GM13977 (cell line): ENCODE results near the gene CYP2A7.
"Not testable (repeated sequence)": the region's sequence is repeated elsewhere in the genome, so short reads cannot be mapped to it uniquely, and the experiment has no call there.

Source experiments
- DNase-seq: peaks from one replicate; pipeline ENCODE4 v3.0.0; 2012; ENCODE audit warnings: low spot score
- in situ Hi-C: fragments of 300-500 bp; cut with MboI; formaldehyde crosslinking; loops from one replicate; pipeline ENCODE4 v1.12.0; 2022; ENCODE audit warnings: low sequenced_read_pairs, low pct_unique_long_range_greater_than_20kb, mixed read lengths, inconsistent platforms; ENCODE audit not compliant: unreplicated experiment
- TF ChIP-seq, protein P1 (sequence below): IDR thresholded peaks from 2 replicates; pipeline ENCODE4 v1.5.1; 2012; ENCODE audit warnings: mild to moderate bottlenecking, control low read depth; ENCODE audit not compliant: insufficient read depth; ENCODE audit errors: extremely low read depth, missing control alignments

The CYP2A7 gene, protein sequence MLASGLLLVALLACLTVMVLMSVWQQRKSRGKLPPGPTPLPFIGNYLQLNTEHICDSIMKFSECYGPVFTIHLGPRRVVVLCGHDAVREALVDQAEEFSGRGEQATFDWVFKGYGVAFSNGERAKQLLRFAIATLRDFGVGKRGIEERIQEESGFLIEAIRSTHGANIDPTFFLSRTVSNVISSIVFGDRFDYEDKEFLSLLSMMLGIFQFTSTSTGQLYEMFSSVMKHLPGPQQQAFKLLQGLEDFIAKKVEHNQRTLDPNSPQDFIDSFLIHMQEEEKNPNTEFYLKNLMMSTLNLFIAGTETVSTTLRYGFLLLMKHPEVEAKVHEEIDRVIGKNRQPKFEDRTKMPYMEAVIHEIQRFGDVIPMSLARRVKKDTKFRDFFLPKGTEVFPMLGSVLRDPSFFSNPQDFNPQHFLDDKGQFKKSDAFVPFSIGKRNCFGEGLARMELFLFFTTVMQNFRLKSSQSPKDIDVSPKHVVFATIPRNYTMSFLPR

DNA sequence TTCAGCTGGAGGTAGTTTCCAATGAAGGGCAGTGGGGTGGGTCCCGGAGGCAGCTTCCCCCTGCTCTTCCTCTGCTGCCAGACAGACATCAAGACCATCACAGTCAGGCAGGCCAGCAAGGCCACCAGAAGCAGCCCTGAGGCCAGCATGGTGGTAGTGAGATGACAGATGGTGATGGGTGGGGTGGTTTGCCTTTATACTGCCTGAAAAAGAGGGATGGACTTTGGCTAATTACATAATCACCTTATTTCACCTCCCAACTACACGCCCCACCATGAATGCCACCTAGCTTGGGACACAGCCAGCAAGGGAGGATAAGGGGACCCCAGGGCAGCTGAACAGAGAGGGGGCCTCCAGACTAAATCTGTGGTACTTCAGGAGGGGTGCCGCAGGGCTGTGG is at the start of gene CYP2A7:
Gene CYP2A7 (minus strand): TSS at position 170 of the 400 bp plus-strand sequence. CDS start 21 bp downstream, at position 149.
- in situ Hi-C loops, DNase-seq: not testable (repeated sequence)

DNA sequence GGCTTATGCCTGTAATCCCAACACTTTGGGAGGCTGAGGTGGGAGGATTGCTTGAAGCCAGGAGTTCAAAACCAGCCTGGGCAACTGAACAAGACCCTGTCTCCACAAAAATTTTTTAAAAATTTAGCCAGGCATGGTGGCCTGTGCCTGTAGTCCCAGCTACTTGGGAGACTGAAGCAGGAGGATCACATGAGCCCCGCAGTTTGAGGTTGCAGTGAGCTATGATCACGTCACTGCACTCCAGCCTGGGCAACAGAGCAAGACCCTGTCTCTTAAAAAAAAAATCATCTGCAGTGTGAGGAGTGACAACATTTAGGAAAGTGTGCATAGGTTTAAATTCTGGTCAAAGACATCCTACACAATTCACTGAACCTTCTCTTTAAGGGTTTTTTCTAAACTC is 48.8 kb upstream of the CYP2A7 start:
- DNase-seq, in situ Hi-C loops: not testable (repeated sequence)

DNA sequence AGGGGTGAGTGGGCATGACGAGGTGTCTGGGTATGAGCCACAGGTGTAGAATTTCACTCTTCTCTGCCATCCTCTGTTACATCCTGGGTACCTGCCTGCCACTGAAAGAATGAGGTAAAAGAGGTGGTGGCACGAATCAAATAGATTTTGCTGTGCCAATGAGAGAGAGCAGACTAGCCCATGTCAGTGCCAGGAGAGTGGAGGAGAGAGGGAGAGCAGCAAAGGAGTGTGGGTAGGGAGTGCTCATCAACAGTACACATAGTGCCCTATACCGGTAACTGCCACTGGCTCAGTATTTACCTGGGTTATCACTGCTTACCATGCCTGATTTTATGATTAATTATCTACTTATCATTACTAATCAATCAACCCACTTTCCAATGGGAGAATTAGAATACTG is 47.9 kb upstream of the CYP2A7 start:
- in situ Hi-C loops, DNase-seq: not testable (repeated sequence)

DNA sequence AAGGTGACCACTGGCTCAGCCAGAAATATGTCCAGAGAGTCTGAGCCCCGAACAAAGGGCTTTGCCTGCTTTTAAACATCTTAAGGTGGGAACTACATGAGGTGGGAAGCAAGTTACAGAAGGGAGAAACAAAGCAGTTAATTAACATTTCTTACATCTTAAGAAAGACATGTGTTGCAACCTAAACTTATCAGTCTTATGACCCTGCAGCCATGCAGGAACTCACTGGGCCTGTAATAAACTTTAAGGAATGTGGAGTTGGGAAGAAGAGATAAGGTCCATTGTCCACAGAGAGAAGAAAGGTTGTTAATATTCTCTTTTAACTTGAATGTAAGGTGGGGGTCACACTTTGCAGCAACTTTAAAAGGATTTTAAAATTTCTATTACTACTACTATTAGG is 46.8 kb upstream of the CYP2A7 start:
- no peak for DNase-seq
- in situ Hi-C loops, result no loop called here
- TF ChIP-seq, protein P1, sequence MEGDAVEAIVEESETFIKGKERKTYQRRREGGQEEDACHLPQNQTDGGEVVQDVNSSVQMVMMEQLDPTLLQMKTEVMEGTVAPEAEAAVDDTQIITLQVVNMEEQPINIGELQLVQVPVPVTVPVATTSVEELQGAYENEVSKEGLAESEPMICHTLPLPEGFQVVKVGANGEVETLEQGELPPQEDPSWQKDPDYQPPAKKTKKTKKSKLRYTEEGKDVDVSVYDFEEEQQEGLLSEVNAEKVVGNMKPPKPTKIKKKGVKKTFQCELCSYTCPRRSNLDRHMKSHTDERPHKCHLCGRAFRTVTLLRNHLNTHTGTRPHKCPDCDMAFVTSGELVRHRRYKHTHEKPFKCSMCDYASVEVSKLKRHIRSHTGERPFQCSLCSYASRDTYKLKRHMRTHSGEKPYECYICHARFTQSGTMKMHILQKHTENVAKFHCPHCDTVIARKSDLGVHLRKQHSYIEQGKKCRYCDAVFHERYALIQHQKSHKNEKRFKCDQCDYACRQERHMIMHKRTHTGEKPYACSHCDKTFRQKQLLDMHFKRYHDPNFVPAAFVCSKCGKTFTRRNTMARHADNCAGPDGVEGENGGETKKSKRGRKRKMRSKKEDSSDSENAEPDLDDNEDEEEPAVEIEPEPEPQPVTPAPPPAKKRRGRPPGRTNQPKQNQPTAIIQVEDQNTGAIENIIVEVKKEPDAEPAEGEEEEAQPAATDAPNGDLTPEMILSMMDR, result no peak

DNA sequence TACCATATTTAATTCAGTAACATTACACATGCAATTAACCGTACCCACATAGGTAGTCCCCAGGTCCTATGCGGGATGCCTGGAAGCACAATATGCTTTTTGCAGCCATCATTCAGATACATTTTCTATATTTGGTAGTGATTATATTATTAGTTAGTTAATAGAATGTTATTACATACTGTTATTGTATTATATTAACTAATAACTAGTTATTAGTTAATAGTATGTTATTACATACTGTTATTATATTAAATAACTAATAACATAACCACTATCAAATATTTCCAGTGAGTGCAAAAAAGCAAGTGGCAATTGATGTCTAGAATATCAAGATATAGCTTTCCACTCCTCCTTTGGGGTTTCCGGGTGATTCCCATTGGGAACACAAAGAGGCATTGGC is 45.5 kb upstream of the CYP2A7 start:
- in situ Hi-C loops, result no loop called here

DNA sequence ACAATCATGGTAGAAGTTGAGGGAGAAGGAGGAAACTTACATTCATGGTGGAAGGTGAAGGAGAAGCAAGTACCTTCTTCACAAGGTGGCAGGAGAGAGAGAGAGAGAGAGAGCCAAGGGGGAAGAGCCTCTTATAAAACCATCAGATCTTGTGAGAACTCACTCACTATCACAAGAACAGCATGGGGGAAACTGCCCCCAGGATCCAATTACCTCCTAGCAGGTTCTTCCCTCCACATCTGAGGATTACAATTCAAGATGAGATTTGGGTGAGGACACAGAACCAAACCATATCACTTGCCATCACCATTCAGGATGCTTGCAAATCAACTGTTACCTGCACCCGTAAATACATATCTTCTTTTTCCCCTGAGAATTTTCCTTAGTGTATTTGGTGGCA is 44.2 kb upstream of the CYP2A7 start:
- in situ Hi-C loops, result not testable (repeated sequence)

More for the DNA sequence above, 45.5 kb upstream of the CYP2A7 start:
- TF ChIP-seq, protein P1, result no peak
- DNase-seq, result no peak

DNA sequence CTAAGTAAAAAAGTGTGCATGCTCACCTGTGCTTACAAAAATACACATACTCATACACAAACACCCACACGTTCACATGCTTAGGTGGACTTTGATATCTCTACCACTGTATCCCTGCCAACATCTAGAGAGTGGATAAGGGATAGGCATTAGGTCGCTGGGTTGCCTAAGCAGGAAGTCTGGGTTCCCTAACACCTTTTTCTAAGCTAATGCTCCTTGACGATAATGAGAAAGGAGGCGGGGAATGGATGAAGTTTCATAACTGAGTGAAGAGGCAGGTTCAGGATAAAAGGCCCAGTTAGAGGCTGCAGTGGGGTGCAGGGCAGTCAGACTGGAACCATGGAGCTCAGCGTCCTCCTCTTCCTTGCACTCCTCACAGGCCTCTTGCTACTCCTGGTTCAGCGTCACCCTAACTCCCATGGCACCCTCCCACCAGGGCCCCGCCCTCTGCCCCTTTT is 41.9 kb upstream of the CYP2A7 start:
- no peak for DNase-seq
- in situ Hi-C loops, result no loop called here
- TF ChIP-seq, protein P1, result no peak

More for the DNA sequence above, 44.2 kb upstream of the CYP2A7 start:
- not testable (repeated sequence) for DNase-seq

DNA sequence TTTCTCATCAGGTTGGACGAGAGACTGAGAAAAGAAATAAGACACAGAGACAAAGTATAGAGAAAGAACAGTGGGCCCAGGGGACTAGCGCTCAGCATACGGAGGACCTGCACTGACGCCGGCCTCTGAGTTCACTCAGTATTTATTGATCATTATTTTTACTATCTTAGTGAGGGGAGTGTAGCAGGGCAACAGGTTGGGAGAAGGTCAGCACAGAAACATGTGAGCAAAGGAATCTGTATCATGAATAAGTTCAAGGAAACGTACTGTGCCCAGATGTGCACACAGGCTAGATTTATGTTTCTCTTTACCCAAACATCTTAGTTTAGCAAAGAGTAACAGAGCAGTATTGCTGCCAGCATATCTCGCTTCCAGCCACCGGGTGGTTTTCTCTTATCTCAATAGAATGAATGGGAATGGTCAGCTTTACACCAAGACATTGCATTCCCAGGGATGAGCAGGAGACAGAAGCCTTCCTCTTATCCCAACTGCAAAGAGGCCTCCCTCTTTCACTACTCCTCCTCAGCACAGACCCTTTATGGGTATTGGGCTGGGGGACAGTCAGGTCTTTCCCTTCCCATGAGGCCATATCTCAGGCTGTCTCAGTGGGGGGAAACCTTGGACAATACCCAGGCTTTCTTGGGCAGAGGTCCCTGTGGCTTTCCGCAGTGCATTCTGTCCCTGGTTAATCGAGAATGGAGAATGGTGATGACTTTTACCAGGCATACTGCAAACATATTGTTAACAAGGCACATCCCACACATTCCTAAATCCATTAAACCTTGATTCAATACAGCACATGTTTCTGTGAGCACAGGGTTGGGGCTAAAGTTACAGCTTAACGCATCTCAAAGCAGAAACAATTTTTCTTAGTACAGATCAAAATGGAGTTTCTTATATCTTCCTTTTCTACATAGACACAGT is 40.5 kb upstream of the CYP2A7 start:
- in situ Hi-C loops, DNase-seq: not testable (repeated sequence)
